ENCODE results near the gene TRABD.

- no peak for TF ChIP-seq EZH2 (IDR thresholded peaks at IDR 0.05; ENCODE audit: insufficient read depth, low read length)
- no peak for TF ChIP-seq CTCF (IDR thresholded peaks at IDR 0.05; ENCODE audit: insufficient read depth, low read depth, low read length)
Observed at GRCh38 chr22:50242406-50242949, 56.8 kb downstream of the TRABD start.
